ENCODE measurements around the gene LUC7L. TPM values are rescaled to one million over a fixed set of nuclear protein-coding genes. Genes with fewer than 3 reads are reported as not detected.

The LUC7L gene
- total RNA-seq (2022): 58.9 and 74.1 TPM in 2 replicates
- Bru-seq, nascent RNA: percentile 81 among the genes with signal in this experiment
- percentile 84 among the genes with signal in this experiment for BruChase-seq, experiment 1, labeled RNA remaining after a 6-hour chase
- BruChase-seq, experiment 2, labeled RNA remaining after a 2-hour chase: percentile 87 among the genes with signal in this experiment
- long read RNA-seq, transcript LUC7L-201 (10 exons, 1,456 nt): major isoform, 28 of 69 reads
- long read RNA-seq, transcript LUC7L-204 (10 exons, 1,504 nt): minor isoform, 7 of 69 reads
- long read RNA-seq, partial matches to known transcripts: 15 of 69 reads
- long read RNA-seq, other reads (novel, unspliced or antisense): 13 of 69 reads

DNA sequence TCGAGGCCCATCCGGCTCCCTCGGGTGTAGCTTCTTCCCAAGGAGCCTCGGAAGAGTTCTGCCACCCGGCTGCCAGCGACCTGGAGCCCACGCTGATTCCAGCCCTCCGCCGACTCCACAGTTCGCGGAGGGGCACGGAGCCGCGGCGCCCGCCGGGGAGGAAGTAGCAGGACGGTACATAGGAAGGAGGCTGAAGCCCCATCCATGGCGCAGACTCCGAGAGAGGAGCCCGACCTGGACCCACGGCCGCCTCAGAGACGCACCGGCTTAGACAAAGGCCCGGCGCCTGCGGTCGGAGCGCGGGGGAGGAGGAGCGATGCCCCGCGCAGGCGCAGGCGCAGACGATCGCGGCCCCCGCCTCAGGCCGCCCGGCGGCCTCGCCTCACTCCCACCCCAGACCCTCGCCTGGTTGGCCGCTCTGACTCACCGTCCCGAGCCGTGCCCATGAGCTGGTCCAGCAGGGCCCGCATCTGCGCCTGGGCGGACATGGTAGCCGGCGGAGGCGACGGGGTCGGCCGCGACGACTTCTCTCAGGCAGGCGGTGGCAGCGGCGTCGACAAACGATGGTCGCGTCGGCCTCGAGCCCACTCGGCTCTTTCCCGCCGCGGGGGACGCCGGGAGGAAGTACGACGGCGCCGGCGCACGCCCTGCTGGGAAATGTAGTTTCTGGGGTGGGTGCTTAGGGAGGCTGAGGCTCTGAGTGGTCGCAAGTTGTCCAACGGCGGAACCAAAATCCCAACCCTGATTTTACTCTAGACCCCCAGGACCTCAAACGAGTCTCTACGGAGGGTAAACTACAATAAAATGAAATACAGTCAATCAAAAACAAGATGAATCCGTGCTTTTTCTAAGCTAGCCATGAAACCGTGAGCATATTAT is at the start of gene LUC7L:
TSS of gene LUC7L (minus strand) at position 598 of the 879 bp plus-strand sequence. CDS start at position 488, 110 bp downstream.
- Mint-ChIP-seq H3K4me1 (ENCODE audit: insufficient read depth, unreplicated experiment) (peaks cover 5% of the 10 kb centered on the region), H3K36me3 (ENCODE audit: insufficient read depth, unreplicated experiment) (peaks cover 48% of the 10 kb centered on the region), H3K4me3 (ENCODE audit: unreplicated experiment) (peak within 1 kb of the TSS; percentile 87), H3K27me3 (ENCODE audit: insufficient read depth, unreplicated experiment) (no peaks in the 10 kb centered on the region), H3K27ac (ENCODE audit: low read depth, unreplicated experiment) (peak within 1 kb of the TSS; percentile 84), H3K9me3 (ENCODE audit: unreplicated experiment) (no peaks in the 10 kb centered on the region)
- peak; percentile 85 for DNase-seq (ENCODE audit: unreplicated experiment)
- CTCF ChIA-PET: interaction anchor here (0.6 to 1.8 kb wide), 7 partner anchors 13 to 134 kb away, joined by 3 to 8 read pairs (median 4); no protein-coding TSS in a partner anchor
- TSS peak; percentile 90 for BruUV-seq (replicated peaks)
- TF ChIP-seq, protein P1, sequence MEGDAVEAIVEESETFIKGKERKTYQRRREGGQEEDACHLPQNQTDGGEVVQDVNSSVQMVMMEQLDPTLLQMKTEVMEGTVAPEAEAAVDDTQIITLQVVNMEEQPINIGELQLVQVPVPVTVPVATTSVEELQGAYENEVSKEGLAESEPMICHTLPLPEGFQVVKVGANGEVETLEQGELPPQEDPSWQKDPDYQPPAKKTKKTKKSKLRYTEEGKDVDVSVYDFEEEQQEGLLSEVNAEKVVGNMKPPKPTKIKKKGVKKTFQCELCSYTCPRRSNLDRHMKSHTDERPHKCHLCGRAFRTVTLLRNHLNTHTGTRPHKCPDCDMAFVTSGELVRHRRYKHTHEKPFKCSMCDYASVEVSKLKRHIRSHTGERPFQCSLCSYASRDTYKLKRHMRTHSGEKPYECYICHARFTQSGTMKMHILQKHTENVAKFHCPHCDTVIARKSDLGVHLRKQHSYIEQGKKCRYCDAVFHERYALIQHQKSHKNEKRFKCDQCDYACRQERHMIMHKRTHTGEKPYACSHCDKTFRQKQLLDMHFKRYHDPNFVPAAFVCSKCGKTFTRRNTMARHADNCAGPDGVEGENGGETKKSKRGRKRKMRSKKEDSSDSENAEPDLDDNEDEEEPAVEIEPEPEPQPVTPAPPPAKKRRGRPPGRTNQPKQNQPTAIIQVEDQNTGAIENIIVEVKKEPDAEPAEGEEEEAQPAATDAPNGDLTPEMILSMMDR (IDR thresholded peaks at IDR 0.05; ENCODE audit: unreplicated experiment): no peak
- POLR2A ChIA-PET: interaction anchor here (0.6 to 3.0 kb wide), 14 partner anchors 9 to 415 kb away, joined by 3 to 16 read pairs (median 4); partner anchors contain the start of gene AXIN1
- intact Hi-C loops (cut with micrococcal nuclease): loop anchor here (2.0 kb wide), 1 partner anchor 134 kb away; no protein-coding TSS in a partner anchor

DNA sequence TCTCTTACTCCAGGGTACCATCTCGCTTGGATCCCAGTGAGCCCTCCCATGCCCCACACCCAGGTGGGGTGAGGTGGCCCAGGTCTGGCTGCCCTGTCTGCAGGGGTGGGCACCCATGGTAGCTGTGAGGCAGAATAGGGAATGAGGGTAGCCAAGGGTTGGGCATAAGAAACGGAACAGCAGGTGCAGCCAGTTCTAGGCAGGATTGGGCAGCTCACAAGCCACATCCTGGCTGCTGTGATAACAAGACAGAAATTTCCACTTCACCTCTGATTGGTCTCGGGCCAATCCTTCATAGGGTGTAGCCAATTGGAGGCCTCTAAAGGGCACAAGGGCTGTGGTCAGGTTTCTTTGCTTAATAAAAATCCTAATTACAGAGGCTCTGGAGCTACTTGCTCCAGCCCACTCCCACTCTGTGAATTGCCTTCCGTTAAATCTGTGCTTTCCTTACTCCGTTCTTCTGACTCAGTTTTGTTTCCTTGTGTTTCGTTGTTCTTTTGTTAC is 49.7 kb upstream of the LUC7L start:
- Mint-ChIP-seq H3K9me3 (ENCODE audit: unreplicated experiment) (no peaks in the 10 kb centered on the region), H3K4me3 (ENCODE audit: unreplicated experiment) (no peak overlapping the region), H3K4me1 (ENCODE audit: insufficient read depth, unreplicated experiment) (peaks cover 4% of the 10 kb centered on the region), H3K27me3 (ENCODE audit: insufficient read depth, unreplicated experiment) (no peaks in the 10 kb centered on the region), H3K27ac (ENCODE audit: low read depth, unreplicated experiment) (no peak overlapping the region), H3K36me3 (ENCODE audit: insufficient read depth, unreplicated experiment) (no peaks in the 10 kb centered on the region)
- TF ChIP-seq, protein P1 (IDR thresholded peaks at IDR 0.05; ENCODE audit: unreplicated experiment): no peak
- ChIA-PET CTCF (interaction anchor here (0.6 kb wide), 1 partner anchor 115 kb away, joined by 3 read pairs; no protein-coding TSS in a partner anchor), POLR2A (interaction anchor here (0.5 to 1.1 kb wide), 2 partner anchors 44 to 198 kb away, joined by 3 to 4 read pairs; partner anchors contain the start of gene FAM234A)
- intact Hi-C loops (cut with micrococcal nuclease): no loop called here
- DNase-seq (ENCODE audit: unreplicated experiment): peak; percentile 54
- no TSS peak for BruUV-seq (replicated peaks)

GRCh38 chr16:276426-277077 is 47.3 kb upstream of the LUC7L start:
- ChIA-PET CTCF (interaction anchor here (0.6 kb wide), 1 partner anchor 59 kb away, joined by 4 read pairs; no protein-coding TSS in a partner anchor), POLR2A (no interaction called here)
- no peak overlapping the region for H3K27ac Mint-ChIP-seq (ENCODE audit: low read depth, unreplicated experiment)
- no peaks in the 10 kb centered on the region for H3K27me3 Mint-ChIP-seq (ENCODE audit: insufficient read depth, unreplicated experiment)
- no peaks in the 10 kb centered on the region for H3K9me3 Mint-ChIP-seq (ENCODE audit: unreplicated experiment)
- intact Hi-C loops (cut with micrococcal nuclease): no loop called here
- no TSS peak for BruUV-seq (replicated peaks)
- no peaks in the 10 kb centered on the region for H3K36me3 Mint-ChIP-seq (ENCODE audit: insufficient read depth, unreplicated experiment)
- no peak for DNase-seq (ENCODE audit: unreplicated experiment)
- TF ChIP-seq, protein P1 (IDR thresholded peaks at IDR 0.05; ENCODE audit: unreplicated experiment): no peak
- H3K4me3 Mint-ChIP-seq (ENCODE audit: unreplicated experiment): peak overlapping the region; percentile 36
- H3K4me1 Mint-ChIP-seq (ENCODE audit: insufficient read depth, unreplicated experiment): peaks cover 4% of the 10 kb centered on the region
